Activated CD4-positive, CD25-positive, alpha-beta regulatory T cell treated with anti-CD3 and anti-CD28 coated beads, Interleukin-2, amount 50 U/mL, for 16 hours (primary cell): Measurements from ENCODE around the gene COG3.

ENCODE experiments used
- DNase-seq: peaks from one replicate; pipeline ENCODE4 v3.0.0-alpha.2; 2020; ENCODE audit warnings: low read depth, low spot score

The COG3 gene

DNA sequence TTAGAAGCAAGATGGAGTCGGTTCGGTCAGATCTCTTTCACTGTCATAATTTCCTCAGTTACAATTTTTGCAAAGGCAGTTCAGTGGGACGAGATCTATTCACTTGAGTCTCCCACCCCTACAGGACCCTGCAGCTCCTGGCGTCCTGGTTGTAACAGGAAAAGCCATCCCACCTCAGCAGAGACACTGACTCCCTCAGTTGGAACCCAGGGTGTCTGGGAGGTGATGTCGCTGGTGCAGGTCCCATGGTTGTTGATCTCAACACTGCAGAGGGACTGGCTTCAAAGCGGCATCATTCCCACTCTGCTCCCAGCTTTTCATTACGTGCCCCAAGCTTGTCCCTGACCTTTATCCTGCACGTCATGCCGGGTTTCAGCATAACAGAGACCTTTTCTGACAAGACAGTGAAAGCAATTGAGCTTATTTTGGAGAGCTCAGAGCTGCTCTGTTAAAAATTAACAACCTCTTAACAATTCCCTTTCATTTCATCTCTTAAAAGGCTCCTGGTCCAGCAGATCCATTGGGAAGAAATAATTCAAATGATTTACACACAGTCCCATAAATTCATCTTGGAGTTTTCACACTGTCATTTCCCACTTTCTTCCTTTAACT lies 17.6 kb upstream of the COG3 start:
- DNase-seq = no peak

DNA sequence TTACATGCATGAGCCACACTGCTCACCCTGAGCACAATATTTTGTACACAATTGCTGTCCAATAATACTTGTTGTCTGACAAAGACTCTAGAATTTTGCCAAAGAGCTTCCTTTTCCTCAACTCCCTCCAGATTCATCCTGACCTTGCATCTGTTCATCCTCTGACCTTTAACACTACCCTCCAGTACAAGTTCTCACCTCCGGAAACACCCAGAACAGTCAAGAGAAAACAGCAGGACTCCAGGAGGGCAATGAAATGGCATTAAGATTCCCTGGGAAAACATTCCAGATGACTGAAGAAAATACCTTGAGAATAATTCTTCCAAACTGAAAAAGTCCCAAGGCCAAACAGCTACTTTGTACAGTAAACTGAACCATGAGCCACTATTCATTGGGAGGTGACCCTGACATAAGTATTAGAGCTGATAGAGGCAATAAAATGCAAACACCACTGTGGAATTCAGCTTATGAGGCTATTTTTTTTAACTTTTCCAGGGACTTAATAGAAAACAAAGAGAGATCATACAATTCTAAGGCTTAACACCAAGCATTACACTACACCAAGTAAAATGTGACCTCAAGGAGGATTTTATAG lies 15.7 kb upstream of the COG3 start:
- no peak for DNase-seq

DNA sequence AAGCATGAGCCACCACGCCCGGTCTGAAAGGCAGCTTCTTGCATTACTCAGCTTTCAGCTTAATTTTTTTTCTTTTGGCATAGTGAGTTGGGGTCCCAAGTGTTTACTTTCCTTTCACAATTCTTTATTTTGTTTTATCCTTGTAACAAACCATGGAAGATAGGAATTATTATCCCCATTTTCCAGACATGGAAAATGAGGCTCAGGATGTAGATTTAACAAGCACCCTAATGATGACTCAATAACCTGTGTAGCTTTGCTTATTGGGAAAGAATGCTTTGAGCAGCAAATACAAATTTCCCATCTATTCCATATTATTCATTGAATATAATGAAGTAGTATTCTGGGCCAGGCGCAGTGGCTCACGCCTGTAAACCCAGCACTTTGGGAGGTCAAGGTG lies 13.5 kb upstream of the COG3 start:
- no peak for DNase-seq

DNA sequence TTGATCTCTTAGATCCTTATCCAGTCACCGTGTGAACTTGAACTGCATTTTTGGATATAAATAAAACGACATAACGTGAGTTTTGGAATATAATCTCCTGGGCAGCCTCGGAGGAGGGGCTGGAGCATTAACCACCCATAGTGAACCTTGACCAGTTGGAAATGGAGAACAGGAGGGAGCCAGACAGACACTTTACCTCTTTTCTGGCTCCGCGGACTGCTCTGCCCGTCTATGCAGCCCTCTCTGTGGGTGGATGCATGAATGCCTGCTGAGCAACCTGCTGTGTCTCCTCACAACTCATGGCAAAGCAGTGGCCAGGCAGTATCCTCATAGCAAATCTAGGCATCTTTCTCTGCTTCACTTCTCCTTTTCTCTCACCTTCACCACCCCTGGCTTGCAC lies 10.5 kb upstream of the COG3 start:
- no peak for DNase-seq

DNA sequence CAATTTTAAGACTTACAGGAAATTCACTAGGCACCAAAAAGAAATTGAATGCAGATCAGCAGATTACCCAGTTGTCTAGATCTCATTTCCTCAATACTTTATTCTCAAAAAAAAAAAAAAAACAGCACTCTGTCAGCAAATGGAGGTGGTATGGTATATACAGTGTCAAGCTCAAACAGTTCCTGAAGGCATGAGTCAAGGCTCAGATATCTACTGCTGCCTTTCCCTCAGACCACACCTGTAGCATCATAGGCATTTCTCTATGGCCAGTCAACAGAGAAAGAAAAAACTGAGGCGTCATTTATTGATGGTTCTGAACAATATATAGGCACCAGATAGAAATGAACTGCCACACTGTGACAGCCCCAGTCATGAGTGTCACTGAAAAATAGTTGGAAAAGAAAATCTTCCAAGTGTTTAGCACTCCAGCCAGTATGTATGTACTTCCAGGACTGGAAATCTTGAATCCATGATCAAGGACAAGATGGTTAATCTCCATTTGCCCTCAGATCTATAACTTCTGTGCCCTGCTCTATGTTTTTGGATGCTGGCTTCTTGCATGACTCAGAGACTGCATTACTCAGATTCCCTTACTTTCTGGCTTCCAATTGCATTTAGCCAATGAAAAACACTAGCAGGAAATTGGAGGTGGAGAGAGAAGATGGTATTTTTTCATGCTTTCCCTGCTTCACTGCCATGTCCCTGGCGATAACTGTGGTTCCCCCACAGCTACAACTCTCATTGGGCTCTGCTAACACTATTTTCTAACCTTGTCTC lies 8.4 kb upstream of the COG3 start:
- DNase-seq = no peak

DNA sequence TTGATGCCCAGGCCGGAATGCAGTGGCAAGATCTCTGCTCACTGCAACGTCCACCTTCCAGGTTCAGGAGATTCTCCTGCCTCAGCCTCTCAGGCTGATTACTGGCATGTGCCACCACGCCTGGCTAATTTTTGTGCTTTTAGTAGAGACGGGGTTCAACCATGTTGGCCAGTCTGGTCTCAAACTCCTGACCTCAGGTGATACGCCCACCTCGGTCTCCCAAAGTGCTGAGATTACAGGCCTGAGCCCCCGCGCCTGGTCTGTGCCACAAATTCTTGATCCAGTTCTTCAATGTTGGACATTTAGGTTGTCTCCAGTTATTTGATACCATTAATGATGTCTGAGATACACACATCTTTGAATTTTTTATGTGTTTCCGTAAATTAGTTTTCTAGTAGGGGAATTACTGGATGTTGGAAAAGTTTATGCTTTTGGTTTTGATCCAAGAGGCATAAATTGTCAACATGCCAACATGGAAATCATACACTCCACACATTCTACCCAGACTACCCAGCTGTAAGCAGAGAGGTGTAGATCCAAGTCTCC lies 525 bp upstream of the COG3 start:
- no peak for DNase-seq

DNA sequence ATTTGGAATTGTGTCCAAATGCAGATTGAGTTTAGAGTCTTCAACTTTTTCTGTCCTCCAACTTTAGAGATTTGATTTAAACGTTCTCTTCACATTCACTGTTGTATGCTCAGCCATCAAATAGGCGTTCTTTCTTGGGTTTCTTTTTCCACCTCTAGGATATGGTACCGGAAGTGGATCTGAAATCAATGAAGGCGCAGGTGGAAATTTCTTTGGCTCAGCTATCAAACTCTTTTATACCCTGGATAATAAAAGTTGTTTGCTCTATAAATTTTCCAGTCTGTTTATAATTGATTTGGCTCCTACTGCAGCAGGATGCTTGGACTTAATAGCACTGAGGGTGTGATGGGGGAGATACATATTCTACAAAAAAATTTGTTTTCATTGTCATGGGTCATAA lies 1.6 kb downstream of the COG3 start:
- DNase-seq = no peak

DNA sequence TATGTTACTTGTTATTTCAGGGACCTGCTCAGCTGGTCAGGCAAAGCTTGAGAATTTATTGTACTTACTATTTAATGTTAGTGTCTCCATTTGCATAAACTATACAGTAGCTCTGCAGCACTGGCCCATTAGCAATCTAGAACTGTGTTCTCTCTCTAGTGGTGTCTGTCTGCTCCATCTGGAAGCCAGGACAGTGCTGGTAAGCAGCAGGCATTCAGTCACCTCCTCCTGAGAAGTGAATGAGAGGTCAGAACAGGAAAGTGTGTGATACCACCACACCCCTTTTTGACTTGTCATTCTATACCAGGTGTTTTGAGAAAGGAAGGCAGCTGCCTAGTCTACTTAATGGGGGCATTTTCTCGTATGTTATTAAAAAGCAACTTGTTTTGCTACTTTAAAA lies 3.9 kb downstream of the COG3 start:
- no peak for DNase-seq

DNA sequence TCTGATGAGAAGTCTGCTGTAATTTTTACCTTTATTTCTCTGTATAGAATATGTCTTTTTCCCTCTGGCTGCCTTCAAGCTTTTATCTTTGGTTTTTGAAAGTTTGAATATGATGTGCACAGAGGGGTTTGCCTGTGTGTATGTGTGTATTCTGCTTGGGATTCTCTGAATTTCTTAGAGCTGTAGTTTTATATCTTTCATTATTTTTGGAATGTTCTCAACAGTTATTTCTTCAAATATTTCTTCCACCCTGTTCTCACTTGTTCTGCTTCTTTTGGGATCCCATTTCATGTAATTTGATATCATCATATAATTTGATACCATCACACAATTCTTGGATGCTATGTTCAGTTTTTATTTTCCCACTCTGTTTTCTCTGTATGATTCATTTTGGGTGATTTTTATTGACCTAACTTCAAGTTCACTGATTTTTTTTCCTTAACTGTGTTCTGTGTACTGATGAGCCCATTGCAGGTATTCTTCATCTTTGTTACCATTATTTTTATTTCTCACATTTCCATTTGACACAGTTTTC lies 7.5 kb downstream of the COG3 start:
- DNase-seq = no peak

DNA sequence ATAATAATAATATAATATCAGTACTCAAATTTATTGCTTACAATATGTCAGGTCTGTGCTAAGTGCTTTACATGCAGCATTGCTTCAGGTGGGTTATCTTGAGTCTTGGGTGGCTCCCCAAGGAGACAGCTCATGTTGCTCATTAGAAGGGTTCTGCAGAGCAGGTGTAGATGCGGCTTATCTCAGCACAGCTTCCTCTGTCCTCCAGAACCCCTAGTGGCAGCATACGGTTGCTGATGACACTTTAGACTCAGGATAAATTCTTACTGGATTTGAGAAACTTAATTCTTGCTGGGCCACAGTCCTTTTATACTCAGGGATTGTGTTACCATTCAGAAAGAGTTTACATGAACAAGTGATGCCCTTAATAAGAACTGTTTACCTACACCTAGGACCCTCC lies 8.9 kb downstream of the COG3 start:
- DNase-seq = no peak

DNA sequence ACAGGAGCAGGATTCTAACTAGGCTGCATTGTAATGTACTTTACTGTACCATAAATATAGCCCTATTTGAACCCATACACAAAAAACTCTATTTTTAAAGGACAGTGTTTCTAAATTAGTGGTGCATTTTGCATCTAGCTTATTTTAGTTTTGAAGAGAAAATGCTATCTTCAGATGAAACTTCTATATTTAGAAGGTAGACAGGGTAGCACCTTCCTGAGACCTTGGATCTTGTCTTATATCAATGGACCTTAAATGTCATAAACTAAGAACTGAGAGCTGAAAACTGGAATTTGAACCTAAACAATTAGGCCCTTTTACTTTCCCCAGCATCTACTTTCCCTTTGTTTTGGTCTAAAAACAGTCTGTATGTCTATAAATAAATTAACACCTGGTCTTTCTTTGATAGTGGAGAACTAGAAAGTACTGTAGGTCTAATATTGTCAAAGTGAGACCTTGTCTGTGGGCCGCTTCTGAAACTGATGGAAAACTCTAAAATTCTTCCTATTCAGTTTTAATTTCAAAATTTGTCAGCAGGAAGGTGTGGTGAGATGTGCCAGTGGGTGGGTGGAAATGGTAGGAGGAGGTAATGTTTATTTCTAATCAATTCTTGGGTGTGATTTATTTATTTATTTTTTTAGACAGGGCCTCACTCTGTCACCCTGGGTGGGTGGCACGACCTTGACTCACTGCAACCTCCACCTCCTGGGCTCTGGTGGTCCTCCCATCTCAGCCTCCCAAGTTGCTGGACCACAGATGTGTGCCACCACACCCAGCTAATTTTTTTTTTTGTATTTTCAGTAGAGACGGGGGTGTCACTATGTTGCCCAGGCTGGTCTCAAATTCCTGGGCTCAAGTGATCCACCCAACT lies 10.1 kb downstream of the COG3 start:
- no peak for DNase-seq

DNA sequence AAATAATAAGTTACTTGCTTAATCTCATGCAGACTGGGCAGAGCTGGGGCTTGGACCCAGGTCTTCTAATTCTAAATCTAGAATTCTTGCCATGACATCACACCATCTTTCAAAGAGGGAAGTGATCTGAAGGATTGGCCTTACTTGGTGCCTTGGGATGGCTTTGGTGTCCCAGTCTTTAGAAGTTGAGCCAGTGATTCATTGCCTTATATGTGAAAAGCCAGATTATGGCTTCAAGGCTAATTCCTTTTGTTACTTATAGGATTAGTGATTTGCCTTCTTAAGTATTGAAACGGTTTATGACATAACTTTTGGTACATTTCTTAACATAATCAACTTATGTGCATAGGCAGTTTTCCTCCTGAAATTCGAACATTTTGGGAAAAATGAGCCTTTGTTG lies 14.9 kb downstream of the COG3 start:
- no peak for DNase-seq

DNA sequence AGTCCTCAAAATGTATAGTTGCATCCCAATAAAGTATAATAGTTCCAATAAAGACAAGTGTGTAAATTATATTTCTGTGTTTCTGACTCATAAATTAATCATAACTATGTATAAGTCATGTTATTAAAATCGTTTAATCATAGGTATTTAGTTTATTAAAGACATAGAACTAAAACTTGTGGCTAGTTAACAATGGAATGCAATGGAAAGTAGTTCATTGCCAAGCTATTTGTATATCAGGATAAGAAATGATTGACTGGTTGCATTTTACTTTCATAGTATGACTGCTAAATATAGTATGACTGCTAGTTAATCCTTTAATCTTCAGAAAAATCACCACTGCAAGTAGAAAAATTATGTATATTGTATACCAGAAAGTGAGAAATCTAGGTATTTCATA lies 16.9 kb downstream of the COG3 start:
- DNase-seq = no peak

DNA sequence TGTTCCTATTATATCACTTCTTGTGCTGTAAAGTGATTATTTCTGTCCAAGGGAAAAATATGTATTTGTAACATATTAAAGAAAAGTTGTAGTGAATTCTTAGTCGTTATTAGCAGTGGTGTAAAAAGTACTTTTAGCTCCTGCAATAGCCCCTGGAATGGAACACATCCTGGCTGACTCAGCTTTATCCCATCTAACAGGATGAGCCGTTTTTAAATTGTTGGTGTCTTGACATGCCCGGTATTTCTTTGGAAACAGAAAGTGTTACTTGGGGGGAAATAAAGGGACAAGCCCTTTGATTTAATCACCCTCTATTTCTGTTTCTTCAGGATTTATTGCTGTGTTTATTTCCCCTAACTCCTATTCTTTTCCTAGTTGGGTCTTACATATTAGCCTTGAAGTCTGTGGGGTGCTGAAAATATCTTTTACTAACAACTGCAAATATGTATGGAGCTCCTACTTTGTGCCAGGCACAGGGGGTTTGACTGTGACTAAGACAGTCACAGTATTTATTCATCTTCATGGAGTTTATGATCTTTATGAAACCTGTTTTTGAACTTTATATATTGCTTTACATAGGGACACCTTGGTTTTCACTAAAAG lies 17.9 kb downstream of the COG3 start:
- DNase-seq = no peak

DNA sequence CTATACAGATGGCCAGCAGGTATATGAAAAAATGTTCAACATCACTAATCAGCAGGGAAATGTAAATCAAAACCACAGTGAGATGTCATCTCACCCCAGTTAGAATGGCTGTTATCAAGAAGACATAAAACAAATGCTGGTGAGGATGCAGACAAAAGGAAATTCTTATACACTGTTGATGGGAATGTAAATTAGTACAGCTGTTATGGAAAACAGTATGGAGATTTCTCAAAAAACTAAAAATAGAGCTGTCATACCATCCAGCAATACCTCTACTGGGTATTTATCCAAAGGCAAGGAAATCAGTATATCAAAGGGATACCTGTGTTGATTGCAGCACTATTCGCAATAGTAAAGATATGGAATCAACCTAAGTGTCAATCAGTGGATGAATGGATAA lies 22.9 kb downstream of the COG3 start:
- no peak for DNase-seq

DNA sequence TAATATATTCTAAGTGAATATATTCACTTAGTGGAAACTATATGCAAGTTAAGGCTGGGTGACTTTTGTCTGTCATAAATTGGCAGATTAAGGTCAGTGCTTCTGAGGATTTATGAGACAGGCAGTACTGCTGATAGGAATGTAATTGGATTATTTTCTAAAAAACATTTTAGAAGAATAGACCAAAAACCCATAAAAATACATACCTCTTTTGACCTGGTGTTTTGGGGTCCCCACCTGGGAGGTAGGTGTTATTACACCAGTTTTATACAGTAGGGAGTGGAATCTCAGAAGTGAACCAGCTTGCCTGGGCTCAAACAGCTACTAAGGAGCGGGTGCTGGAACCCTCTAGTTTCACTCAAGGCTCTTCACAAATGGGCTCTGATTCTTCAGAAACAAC lies 25.3 kb downstream of the COG3 start:
- no peak for DNase-seq

DNA sequence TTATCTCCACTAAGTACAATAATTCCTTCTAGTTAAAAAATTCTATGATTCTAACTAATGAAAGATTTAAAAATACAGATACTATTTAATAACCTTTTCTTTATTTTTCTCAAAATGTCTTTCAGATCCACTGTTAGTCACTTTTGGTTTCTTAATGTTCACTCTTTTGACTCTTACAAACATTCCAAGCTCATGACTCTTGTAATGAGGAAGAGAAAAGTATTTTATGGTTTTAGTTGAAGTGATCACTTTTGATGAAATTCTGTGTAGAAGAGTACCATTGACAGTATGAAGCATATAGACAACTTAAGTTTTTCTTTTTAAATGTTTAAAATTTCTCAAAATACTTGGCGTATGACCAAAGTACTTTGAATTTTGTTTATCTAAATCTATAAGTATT lies 27.8 kb downstream of the COG3 start:
- no peak for DNase-seq

DNA sequence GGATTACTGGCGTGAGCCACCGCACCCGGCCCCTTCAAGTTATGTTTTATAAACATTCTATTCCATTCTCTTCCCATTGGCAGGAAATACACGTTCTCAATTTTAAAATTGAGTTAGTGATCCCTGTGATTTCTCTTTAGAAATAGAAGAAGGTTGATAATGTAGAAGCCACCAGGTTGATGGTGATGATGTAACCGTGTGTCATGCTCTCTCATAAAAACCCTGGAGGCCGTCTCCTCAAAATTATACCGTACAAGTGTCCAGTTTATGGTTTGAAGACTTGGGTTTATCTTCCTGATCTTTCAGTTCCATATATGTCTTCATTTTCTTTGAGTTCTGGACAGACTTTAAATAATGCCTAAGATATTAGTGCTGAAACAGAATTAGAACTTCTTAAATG lies 32.2 kb downstream of the COG3 start:
- no peak for DNase-seq

DNA sequence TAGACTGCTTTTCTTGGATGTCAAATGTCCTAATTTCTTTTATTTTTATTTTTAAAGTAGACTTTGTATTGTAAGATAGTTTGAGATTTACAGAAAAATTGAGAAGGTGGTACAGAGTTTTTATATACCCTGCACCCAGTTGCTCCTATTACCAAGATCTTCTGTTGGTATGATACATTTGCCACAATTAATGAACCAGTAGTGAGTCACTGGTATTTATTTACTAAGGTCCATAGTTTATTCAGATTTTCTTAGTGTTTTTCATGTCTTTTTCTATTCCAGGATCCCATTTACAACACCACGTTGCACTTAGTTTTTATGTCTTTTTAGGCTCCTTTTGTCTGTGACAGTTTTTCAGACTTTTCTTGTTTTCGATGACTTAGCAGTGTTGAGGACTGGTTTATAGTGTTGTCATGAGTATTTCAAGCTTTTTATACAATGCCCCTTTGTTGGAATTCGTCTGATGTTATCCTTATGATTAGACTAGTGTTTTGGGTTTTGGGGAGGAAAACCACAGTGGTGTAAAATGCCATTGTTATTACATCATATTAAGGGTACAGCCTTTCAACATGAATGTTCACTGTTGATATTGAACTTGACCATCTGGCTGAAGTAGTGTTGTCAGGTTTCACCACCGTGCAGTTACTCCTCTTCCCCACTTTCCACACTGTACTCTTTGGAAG lies 35.9 kb downstream of the COG3 start:
- no peak for DNase-seq

DNA sequence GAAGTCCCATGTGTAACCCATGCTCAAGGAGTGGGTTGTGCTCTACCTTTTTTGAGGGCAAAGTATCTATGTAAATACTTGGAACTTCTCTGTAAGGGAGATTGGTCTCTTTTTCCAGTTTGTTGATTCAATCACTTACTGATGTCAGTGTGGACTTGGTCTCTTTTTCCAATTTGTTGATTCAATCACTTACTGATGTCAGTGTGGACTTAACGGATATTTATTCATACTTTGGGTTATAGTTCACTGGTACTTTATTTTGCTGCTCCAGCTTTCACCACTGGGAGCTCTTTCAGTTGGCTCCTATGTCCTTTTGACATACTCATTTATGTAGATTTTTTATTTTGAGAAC lies 36.4 kb downstream of the COG3 start:
- DNase-seq = no peak

DNA sequence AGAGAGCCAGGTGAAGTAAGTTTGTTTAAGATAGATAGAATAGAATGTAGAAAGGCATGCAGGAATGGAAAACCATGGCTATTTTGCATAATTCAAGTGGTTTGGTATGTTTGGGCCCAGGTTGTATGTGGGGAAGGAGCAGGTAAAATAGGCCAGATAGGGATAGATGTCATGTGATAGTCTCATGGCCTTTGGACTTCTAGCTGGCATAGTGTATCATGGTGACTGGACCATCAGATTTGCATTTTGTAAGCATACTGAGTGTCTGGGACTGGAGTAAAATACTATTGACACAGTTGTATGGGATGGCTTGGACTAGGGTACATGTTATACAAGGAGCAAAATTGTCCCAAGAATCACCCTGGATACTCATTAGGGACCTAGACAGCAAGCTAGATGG lies 38.9 kb downstream of the COG3 start:
- no peak for DNase-seq
